ENCODE data around the gene SPO11. TPM values are rescaled to one million over a fixed set of nuclear protein-coding genes. Genes with fewer than 3 reads are reported as not detected.
"Not testable (repeated sequence)": the region's sequence is repeated elsewhere in the genome, so short reads cannot be mapped to it uniquely, and the experiment has no call there.

Gene SPO11
- polyA plus RNA-seq, 3 donors: not detected

GRCh38 chr20:57326667-57327455, 2.7 kb upstream of the SPO11 start:
- DNase-seq (ENCODE audit: extremely low read depth in 1 of 11, low read depth in 9 of 11, low spot score in 4 of 11): peak in 8 of 11 donors; percentile 24 to 69 (median 46)

GRCh38 chr20:57327820-57328219, 1.8 kb upstream of the SPO11 start:
- no peak for DNase-seq (ENCODE audit: extremely low read depth in 1 of 11, low read depth in 9 of 11, low spot score in 4 of 11)

- no peak for DNase-seq (ENCODE audit: extremely low read depth in 1 of 11, low read depth in 9 of 11, low spot score in 4 of 11)
Measured at GRCh38 chr20:57330998-57331397, 1.4 kb downstream of the SPO11 start.

- DNase-seq (ENCODE audit: extremely low read depth in 1 of 11, low read depth in 9 of 11, low spot score in 4 of 11): no peak
Measured at GRCh38 chr20:57332105-57333089, 2.8 kb downstream of the SPO11 start.

- no peak for DNase-seq (ENCODE audit: extremely low read depth in 1 of 11, low read depth in 9 of 11, low spot score in 4 of 11)
Measured at GRCh38 chr20:57335392-57335791, 5.8 kb downstream of the SPO11 start.

- DNase-seq (ENCODE audit: extremely low read depth in 1 of 11, low read depth in 9 of 11, low spot score in 4 of 11): no peak
Measured at GRCh38 chr20:57341663-57342062, 12.1 kb downstream of the SPO11 start.

GRCh38 chr20:57342829-57343228, 13.2 kb downstream of the SPO11 start:
- no peak for DNase-seq (ENCODE audit: extremely low read depth in 1 of 11, low read depth in 9 of 11, low spot score in 4 of 11)

GRCh38 chr20:57346477-57346876, 16.9 kb downstream of the SPO11 start:
- DNase-seq (ENCODE audit: extremely low read depth in 1 of 11, low read depth in 9 of 11, low spot score in 4 of 11): peak in 7 of 11 donors; percentile 48 to 75 (median 64)

GRCh38 chr20:57347393-57347792, 17.8 kb downstream of the SPO11 start:
- no peak for DNase-seq (ENCODE audit: extremely low read depth in 1 of 11, low read depth in 9 of 11, low spot score in 4 of 11)

- not testable (repeated sequence) for DNase-seq (ENCODE audit: extremely low read depth in 1 of 11, low read depth in 9 of 11, low spot score in 4 of 11)
Measured at GRCh38 chr20:57348200-57348921, 18.8 kb downstream of the SPO11 start.

- not testable (repeated sequence) for DNase-seq (ENCODE audit: extremely low read depth in 1 of 11, low read depth in 9 of 11, low spot score in 4 of 11)
Measured at GRCh38 chr20:57348922-57349574, 19.4 kb downstream of the SPO11 start.

GRCh38 chr20:57350081-57350710, 20.6 kb downstream of the SPO11 start:
- DNase-seq (ENCODE audit: extremely low read depth in 1 of 11, low read depth in 9 of 11, low spot score in 4 of 11): no peak

- DNase-seq (ENCODE audit: extremely low read depth in 1 of 11, low read depth in 9 of 11, low spot score in 4 of 11): not testable (repeated sequence)
Measured at GRCh38 chr20:57350726-57351041, 21.1 kb downstream of the SPO11 start.

- DNase-seq (ENCODE audit: extremely low read depth in 1 of 11, low read depth in 9 of 11, low spot score in 4 of 11): peak; percentile 82 to 93 (median 90)
Measured at GRCh38 chr20:57351042-57351783, 21.6 kb downstream of the SPO11 start, which contains the start of gene RAE1. Gene RAE1 (plus strand): TSS chr20:57351255. CDS start chr20:57354039, 2,784 bp downstream.

GRCh38 chr20:57352305-57352704, 22.7 kb downstream of the SPO11 start:
- DNase-seq (ENCODE audit: extremely low read depth in 1 of 11, low read depth in 9 of 11, low spot score in 4 of 11): no peak

GRCh38 chr20:57353351-57353750, 23.7 kb downstream of the SPO11 start:
- no peak for DNase-seq (ENCODE audit: extremely low read depth in 1 of 11, low read depth in 9 of 11, low spot score in 4 of 11)

- DNase-seq (ENCODE audit: extremely low read depth in 1 of 11, low read depth in 9 of 11, low spot score in 4 of 11): no peak
Measured at GRCh38 chr20:57361517-57361916, 31.9 kb downstream of the SPO11 start.

GRCh38 chr20:57364451-57364850, 34.8 kb downstream of the SPO11 start:
- DNase-seq (ENCODE audit: extremely low read depth in 1 of 11, low read depth in 9 of 11, low spot score in 4 of 11): no peak
